ENCODE results near the gene METTL2B.
A peak's percentile ranks its signal among the peaks of the same experiment; 100 is the strongest.

METTL2B gene

DNA sequence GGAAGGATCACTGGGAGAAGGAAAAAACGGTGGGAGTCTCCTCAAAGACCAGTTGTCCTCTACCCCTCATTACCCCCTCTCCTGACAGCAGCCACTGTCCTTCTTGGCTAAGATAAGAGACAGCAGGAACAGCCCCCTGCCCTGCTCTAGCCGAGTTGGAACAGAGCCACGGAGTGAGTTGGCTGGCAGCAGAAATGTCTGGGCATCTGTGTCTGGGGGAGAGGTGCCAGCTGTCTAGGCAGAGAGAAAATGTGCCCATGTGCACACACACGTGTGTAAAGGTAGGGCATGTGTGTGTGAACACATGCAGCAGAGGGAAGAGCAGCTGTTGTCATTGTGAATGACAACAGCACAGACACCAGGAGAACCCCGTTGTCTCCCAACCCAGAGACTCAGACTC is 30.2 kb upstream of the METTL2B start:
- Histone ChIP-seq H3K27me3 (no peaks in the 10 kb centered on the region), H3K4me3 (no peak overlapping the region), H3K36me3 (no peaks in the 10 kb centered on the region), H3K4me1 (peaks cover 0 to 18% (median 3%) of the 10 kb centered on the region in 4 donors), H3K9me3 (no peaks in the 10 kb centered on the region), H3K27ac (peak overlapping the region in 1 of 2 donors; percentile 26)
- intact Hi-C loops (cut with DNase I; ENCODE audit: low total_unique reads), result no loop called here
- no peak for DNase-seq
- no peak for TF ChIP-seq CTCF (IDR thresholded peaks at IDR 0.05)

DNA sequence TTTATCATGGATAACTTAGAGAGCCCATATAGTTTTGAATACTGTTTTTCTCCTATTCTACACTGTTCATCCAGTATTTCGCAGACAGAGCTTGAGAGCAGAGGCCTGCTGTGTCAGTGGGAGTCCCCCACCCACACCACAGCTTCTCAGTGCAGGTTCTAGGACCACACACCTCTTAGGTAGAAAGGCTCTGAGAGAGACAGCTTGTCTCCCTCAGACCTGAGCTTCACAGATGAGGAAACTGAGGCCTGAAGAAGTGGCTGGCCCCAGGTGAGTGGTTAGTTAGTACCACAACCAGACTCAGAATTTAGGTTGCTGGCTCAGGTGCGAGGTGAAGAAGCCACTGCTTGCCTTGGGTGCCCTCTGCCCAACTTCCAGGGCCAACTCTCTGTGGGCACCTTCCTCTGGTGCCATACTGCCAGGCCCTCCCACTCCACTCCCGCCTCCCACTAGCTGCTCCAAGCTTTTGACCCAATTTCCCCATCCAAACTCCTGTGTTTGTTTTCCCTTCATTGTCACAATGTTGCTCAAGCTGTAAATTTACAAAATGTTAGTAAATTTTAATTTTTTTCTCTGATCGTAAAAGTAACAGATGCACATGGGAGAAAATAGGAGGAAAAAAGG is 28.5 kb upstream of the METTL2B start:
- H3K27ac ChIP-seq, result no peak overlapping the region
- H3K36me3 ChIP-seq, result no peaks in the 10 kb centered on the region
- no peaks in the 10 kb centered on the region for H3K9me3 ChIP-seq
- H3K4me1 ChIP-seq, result peaks cover 0 to 18% (median 3%) of the 10 kb centered on the region in 4 donors
- TF ChIP-seq CTCF (IDR thresholded peaks at IDR 0.05), result no peak
- intact Hi-C loops (cut with DNase I; ENCODE audit: low total_unique reads), result no loop called here
- H3K27me3 ChIP-seq, result no peaks in the 10 kb centered on the region
- H3K4me3 ChIP-seq, result no peak overlapping the region
- DNase-seq, result no peak

GRCh38 chr7:128448751-128449302 is 27.7 kb upstream of the METTL2B start:
- H3K4me1 ChIP-seq, result peaks cover 0 to 22% (median 6%) of the 10 kb centered on the region in 4 donors
- H3K9me3 ChIP-seq, result no peaks in the 10 kb centered on the region
- H3K27me3 ChIP-seq, result no peaks in the 10 kb centered on the region
- no peak overlapping the region for H3K4me3 ChIP-seq
- intact Hi-C loops (cut with DNase I; ENCODE audit: low total_unique reads), result no loop called here
- no peak for DNase-seq
- H3K36me3 ChIP-seq, result no peaks in the 10 kb centered on the region
- H3K27ac ChIP-seq, result no peak overlapping the region
- no peak for TF ChIP-seq CTCF (IDR thresholded peaks at IDR 0.05)

GRCh38 chr7:128450409-128450808 is 26.1 kb upstream of the METTL2B start:
- DNase-seq, result no peak
- intact Hi-C loops (cut with DNase I; ENCODE audit: low total_unique reads), result no loop called here
- Histone ChIP-seq H3K4me3 (no peak overlapping the region), H3K9me3 (no peaks in the 10 kb centered on the region), H3K27me3 (no peaks in the 10 kb centered on the region), H3K27ac (peak overlapping the region; percentile 19 to 20), H3K4me1 (peaks cover 0 to 37% (median 17%) of the 10 kb centered on the region in 4 donors), H3K36me3 (no peaks in the 10 kb centered on the region)
- no peak for TF ChIP-seq CTCF (IDR thresholded peaks at IDR 0.05)

- DNase-seq, result no peak
- TF ChIP-seq CTCF (IDR thresholded peaks at IDR 0.05), result no peak
- H3K4me3 ChIP-seq, result no peak overlapping the region
- no peaks in the 10 kb centered on the region for H3K36me3 ChIP-seq
- peak overlapping the region; percentile 19 to 20 for H3K27ac ChIP-seq
- intact Hi-C loops (cut with DNase I; ENCODE audit: low total_unique reads), result no loop called here
- H3K4me1 ChIP-seq, result peaks cover 0 to 36% (median 17%) of the 10 kb centered on the region in 4 donors
- no peaks in the 10 kb centered on the region for H3K27me3 ChIP-seq
- no peaks in the 10 kb centered on the region for H3K9me3 ChIP-seq
These were observed 25.6 kb upstream of the METTL2B start for GRCh38 chr7:128450913-128451312.

All from tibial artery (tissue), 4 donors.